ENCODE results near the gene IGF1R.

Gene IGF1R

DNA sequence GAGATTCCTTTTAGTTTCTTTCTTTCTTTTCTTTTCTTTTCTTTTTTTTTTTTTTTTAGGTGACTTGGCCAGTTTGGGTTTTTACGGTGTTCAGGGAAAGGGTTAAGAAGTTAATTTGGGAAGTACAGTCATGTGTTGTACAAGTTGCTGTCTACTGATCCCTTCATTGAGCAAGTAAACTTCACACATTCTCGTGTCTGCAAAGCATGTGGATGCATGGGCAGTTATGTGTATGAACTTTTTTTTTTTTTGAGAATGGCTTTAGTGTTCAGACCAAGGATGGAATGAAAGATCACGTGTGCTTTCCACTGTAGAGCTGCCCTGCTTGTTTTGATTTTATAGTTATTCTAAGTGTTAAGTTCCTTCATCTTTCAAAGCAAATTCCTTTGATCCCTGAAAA lies 227.0 kb downstream of the IGF1R start:
- TF ChIP-seq, protein P1, sequence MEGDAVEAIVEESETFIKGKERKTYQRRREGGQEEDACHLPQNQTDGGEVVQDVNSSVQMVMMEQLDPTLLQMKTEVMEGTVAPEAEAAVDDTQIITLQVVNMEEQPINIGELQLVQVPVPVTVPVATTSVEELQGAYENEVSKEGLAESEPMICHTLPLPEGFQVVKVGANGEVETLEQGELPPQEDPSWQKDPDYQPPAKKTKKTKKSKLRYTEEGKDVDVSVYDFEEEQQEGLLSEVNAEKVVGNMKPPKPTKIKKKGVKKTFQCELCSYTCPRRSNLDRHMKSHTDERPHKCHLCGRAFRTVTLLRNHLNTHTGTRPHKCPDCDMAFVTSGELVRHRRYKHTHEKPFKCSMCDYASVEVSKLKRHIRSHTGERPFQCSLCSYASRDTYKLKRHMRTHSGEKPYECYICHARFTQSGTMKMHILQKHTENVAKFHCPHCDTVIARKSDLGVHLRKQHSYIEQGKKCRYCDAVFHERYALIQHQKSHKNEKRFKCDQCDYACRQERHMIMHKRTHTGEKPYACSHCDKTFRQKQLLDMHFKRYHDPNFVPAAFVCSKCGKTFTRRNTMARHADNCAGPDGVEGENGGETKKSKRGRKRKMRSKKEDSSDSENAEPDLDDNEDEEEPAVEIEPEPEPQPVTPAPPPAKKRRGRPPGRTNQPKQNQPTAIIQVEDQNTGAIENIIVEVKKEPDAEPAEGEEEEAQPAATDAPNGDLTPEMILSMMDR (IDR thresholded peaks at IDR 0.05; ENCODE audit: borderline replicate concordance, insufficient read depth, low read depth, low read length) = no peak

DNA sequence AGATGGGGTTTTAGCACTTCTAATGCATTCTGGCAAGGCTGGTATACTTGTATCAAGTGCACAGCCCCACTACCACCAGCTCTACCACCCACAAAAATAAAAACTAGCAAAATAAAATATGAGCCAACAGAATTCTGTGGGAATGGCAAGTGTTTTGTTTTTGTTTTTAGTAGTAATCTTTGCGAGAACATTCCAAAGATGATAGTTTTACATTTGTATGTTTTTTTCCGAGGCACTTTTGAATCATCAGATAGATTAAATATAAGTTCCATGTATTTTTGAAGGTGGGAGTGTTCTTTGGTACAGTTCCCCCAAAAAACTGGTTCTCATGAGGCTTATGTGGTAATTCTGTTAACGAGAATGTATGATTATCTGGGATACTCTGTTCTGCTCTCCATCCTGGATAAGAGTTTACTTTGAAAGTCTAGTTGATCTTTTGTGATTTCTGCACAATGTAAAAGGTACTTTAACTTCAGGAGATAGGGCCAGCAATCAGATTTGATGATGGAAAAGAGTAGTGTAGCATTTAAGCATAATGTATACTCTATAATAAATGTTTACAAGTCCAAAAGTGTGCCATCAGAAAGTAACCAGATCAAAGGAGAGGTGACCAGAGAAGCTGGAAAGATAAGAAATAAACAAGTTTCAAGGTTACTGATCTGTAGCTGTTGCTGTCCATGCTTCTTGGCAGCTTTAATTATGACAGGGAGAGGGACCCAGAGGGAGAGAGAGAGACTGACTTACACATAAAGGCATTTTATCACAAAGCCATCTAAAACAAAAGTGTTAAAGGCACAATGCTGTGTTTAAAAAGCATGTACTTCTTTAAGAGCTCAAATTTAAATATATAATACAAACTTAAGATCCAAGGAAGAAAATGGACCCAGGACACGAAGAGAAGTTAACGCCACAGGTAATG lies 228.4 kb downstream of the IGF1R start:
- TF ChIP-seq, protein P1 (IDR thresholded peaks at IDR 0.05; ENCODE audit: borderline replicate concordance, insufficient read depth, low read depth, low read length) = no peak
- H3K4me3 ChIP-seq (ENCODE audit: low read depth, low read length) = no peak overlapping the region

More for the DNA sequence above, 227.0 kb downstream of the IGF1R start:
- H3K4me3 ChIP-seq (ENCODE audit: low read depth, low read length) = no peak overlapping the region

DNA sequence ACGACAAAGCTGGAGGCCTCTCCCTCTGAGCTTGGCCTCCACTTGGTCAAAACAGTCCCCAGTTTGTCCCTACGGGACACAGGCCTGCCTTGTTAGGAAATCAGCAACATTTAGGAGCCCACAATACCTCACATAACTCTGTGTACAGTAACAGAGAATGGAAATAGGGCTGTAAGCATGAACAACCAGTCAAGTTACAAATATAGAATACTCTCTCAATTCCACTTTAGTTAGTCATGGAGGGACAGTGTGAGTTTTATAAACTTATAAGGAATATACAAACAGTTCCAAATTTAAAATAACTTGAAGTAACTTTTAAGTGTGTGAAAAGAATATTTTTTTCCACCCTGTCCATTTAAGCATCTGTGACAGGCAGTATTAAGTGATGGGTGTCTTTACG lies 229.8 kb downstream of the IGF1R start:
- H3K4me3 ChIP-seq (ENCODE audit: low read depth, low read length) = no peak overlapping the region
- TF ChIP-seq, protein P1 (IDR thresholded peaks at IDR 0.05; ENCODE audit: borderline replicate concordance, insufficient read depth, low read depth, low read length) = no peak

DNA sequence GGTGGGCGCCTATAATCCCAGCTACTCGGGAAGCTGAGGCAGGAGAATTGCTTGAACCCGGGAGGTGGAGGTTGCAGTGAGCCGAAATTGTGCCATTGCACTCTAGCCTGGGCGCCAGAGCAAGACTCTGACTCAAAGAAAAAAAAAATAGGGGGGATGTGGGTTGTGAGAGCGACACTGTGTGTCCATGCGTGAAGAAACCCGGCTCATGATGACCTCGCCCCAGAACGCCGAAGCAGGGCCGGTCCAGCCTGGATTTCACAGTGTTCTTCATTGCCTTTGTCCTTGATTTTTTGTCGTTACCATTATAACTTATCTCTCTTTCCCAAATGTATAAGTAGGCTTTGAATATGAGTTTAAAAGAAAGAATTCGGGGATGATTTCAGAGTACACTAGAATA lies 230.5 kb downstream of the IGF1R start:
- no peak overlapping the region for H3K4me3 ChIP-seq (ENCODE audit: low read depth, low read length)
- TF ChIP-seq, protein P1 (IDR thresholded peaks at IDR 0.05; ENCODE audit: borderline replicate concordance, insufficient read depth, low read depth, low read length) = no peak

DNA sequence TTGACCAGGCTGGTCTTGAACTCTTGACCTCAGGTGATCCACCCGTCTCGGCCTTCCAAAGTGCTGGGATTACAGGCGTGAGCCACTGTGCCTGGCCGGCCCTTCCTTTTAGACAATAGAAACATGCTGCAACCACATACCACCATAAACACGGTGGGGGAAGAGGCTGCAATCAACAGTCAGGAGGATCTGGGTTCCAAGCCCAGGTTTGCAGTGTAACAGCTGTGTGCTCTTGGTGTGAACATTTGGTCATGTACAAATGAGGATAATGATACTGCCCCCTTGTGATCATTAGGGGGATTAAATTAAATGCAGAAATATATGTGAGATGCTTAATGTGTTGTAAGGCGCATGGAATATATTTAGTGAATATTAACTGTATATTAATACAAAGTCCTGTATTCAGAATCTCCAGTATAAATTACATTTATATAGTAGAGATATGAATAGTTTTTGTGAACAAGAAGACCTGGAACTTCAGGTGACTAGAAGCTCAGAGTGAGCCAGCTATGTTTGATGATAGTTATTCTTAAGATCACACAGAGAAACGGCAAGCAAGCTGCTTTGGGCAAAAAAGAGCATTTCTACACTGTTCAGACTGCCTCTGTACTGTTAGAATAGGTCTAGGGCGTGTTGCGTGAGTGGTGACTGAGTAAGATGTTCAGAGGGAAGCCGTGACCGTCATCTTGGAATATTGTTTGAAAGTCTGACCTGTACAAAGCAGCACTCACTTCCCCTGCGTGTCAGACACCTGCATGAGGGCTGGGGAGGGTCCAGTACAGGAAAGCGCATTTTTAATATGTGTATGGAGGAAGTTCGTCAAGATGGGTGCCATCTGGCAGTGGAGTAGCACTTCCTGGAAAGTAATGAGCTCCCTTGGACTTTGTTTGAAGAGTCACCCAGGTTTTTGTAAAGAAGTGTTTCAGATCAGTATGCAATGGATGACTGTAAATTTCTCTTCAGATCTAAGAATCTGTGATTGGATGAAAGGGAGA lies 233.5 kb downstream of the IGF1R start:
- H3K4me3 ChIP-seq (ENCODE audit: low read depth, low read length) = no peak overlapping the region
- TF ChIP-seq, protein P1 (IDR thresholded peaks at IDR 0.05; ENCODE audit: borderline replicate concordance, insufficient read depth, low read depth, low read length) = peak; percentile 25; the same call in 1 of the 2 replicates

DNA sequence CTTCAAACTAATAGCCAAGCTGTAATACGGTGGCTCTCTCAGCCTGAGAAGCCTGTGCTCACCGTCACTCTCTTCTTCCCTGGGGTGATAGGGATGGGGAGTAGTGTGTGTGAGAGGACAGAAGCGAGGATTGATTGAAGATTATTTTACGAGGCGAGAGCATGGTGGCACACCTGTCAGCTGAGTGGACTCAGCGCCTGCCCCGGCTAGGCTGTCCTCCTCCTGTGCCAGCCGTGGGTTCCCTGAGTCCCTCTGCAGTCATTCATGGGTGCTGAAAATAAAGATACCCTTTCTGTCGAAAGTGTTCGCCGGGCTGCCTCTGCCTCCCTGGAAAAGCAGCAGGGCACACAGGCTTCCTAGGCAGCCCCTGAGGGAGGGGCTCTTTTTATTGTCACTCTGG lies 235.1 kb downstream of the IGF1R start:
- TF ChIP-seq, protein P1 (IDR thresholded peaks at IDR 0.05; ENCODE audit: borderline replicate concordance, insufficient read depth, low read depth, low read length) = no peak
- H3K4me3 ChIP-seq (ENCODE audit: low read depth, low read length) = no peak overlapping the region
